ENCODE measurements around the gene KAZN.

GRCh38 chr1:15123925-15124324, 525.4 kb downstream of the KAZN start:
- TF ChIP-seq GATA2 (IDR thresholded peaks at IDR 0.05; ENCODE audit: low read depth, low read length) (no peak), GATA3 (IDR thresholded peaks at IDR 0.05; ENCODE audit: low read depth, low read length) (no peak)

Data from SH-SY5Y (cell line).